GM23338 (cell line): ENCODE data around the gene ATCAY. TPM values are rescaled to one million over a fixed set of nuclear protein-coding genes. Genes with fewer than 3 reads are reported as not detected.

Experiments
- ATAC-seq: fragments of 200-7000 bp; cut with Tn5 transposase; 3 replicates; pipeline ENCODE4 v1.9.1; 2020
- DNase-seq: peaks from one replicate; pipeline ENCODE4 v3.0.0-alpha.2; 2015; ENCODE audit warnings: low spot score
- H2AFZ ChIP-seq: fragments of 200-600 bp; sonication (generic); 2 replicates; pipeline ENCODE4 v1.8.0; 2016; ENCODE audit warnings: antibody characterized with exemption, mild to moderate bottlenecking, moderate library complexity
- H3F3A ChIP-seq: fragments of 200-600 bp; sonication (generic); replicated peaks from 2 replicates; pipeline ENCODE4 v1.8.0; 2017; ENCODE audit warnings: antibody characterized with exemption, mixed run types, low read depth
- H3K27ac ChIP-seq: fragments of 200-600 bp; sonication (generic); 2 replicates; pipeline ENCODE4 v1.6.1; 2016; ENCODE audit warnings: low read depth
- H3K27me3 ChIP-seq: fragments of 200-600 bp; sonication (generic); 2 replicates; pipeline ENCODE4 v1.8.0; 2016; ENCODE audit warnings: mild to moderate bottlenecking, mixed run types, moderate library complexity; ENCODE audit not compliant: insufficient read depth
- H3K36me3 ChIP-seq: fragments of 200-600 bp; sonication (generic); 2 replicates; pipeline ENCODE4 v1.8.0; 2016; ENCODE audit warnings: mild to moderate bottlenecking; ENCODE audit not compliant: insufficient read depth
- H3K4me1 ChIP-seq: fragments of 200-600 bp; sonication (generic); 2 replicates; pipeline ENCODE4 v1.8.0; 2016; ENCODE audit warnings: mild to moderate bottlenecking, moderate library complexity; ENCODE audit not compliant: insufficient read depth
- H3K4me2 ChIP-seq: fragments of 200-600 bp; sonication (generic); 2 replicates; pipeline ENCODE4 v1.7.1; 2017; ENCODE audit warnings: mixed run types
- H3K4me3 ChIP-seq: fragments of 200-600 bp; sonication (generic); 2 replicates; pipeline ENCODE4 v1.6.1; 2016; ENCODE audit warnings: mixed run types
- H3K79me2 ChIP-seq: fragments of 200-600 bp; sonication (generic); replicated peaks from 2 replicates; pipeline ENCODE4 v1.8.0; 2017; ENCODE audit warnings: mild to moderate bottlenecking; ENCODE audit not compliant: insufficient read depth
- H3K9me2 ChIP-seq: fragments of 200-600 bp; sonication (generic); 2 replicates; pipeline ENCODE4 v1.8.0; 2017; ENCODE audit not compliant: insufficient read depth
- H4K20me1 ChIP-seq: fragments of 200-600 bp; sonication (generic); replicated peaks from 2 replicates; pipeline ENCODE4 v1.8.0; 2017; ENCODE audit warnings: mild to moderate bottlenecking; ENCODE audit not compliant: insufficient read depth
- H3K27ac Mint-ChIP-seq: 2 replicates; pipeline ENCODE4 v1.8.0; 2020; ENCODE audit warnings: inconsistent platforms, mild to moderate bottlenecking, moderate library complexity, mixed read lengths
- H3K27me3 Mint-ChIP-seq: 3 replicates; pipeline ENCODE4 v1.8.0; 2022; ENCODE audit warnings: low read depth, mild to moderate bottlenecking, moderate library complexity, mixed read lengths, inconsistent platforms; ENCODE audit not compliant: insufficient read depth, poor library complexity
- H3K36me3 Mint-ChIP-seq: 3 replicates; pipeline ENCODE4 v1.8.0; 2021; ENCODE audit warnings: low read depth, mild to moderate bottlenecking, inconsistent platforms, moderate library complexity, mixed read lengths
- H3K4me1 Mint-ChIP-seq: 3 replicates; pipeline ENCODE4 v1.8.0; 2020; ENCODE audit warnings: mild to moderate bottlenecking, inconsistent platforms, mixed read lengths
- H3K4me3 Mint-ChIP-seq: 3 replicates; pipeline ENCODE4 v1.8.0; 2021; ENCODE audit warnings: moderate library complexity, mild to moderate bottlenecking, inconsistent platforms, mixed read lengths
- H3K9me3 Mint-ChIP-seq: 3 replicates; pipeline ENCODE4 v1.8.0; 2020; ENCODE audit warnings: moderate library complexity, mild to moderate bottlenecking, inconsistent platforms, mixed read lengths
- CTCF ChIP-seq, 2 experiments: fragments of 200-600 bp in 1 of 2; sonication (generic) in 1 of 2; conservative IDR thresholded peaks; 2 replicates each; pipeline versions ENCODE4 v1.5.1 to v1.6.1; 2016 to 2017; ENCODE audit warnings: antibody characterized with exemption in 2 of 2, low read depth in 2 of 2, mild to moderate bottlenecking in 2 of 2, moderate library complexity in 1 of 2
- ETS1 ChIP-seq: IDR thresholded peaks from 2 replicates; pipeline ENCODE4 v1.6.1; 2016; ENCODE audit warnings: antibody characterized with exemption
- EZH2phosphoT487 ChIP-seq: fragments of 200-600 bp; sonication (generic); IDR thresholded peaks from one replicate; pipeline ENCODE4 v1.8.1; 2018; ENCODE audit warnings: antibody characterized with exemption; ENCODE audit not compliant: unreplicated experiment
- JUNB ChIP-seq: IDR thresholded peaks from one replicate; pipeline ENCODE4 v1.6.1; 2016; ENCODE audit warnings: antibody characterized with exemption; ENCODE audit not compliant: unreplicated experiment
- POLR2AphosphoS5 ChIP-seq: IDR thresholded peaks from 2 replicates; pipeline ENCODE4 v1.6.1; 2016; ENCODE audit warnings: antibody characterized with exemption, low read depth
- STAT1 ChIP-seq: IDR thresholded peaks from one replicate; pipeline ENCODE4 v1.6.1; 2016; ENCODE audit warnings: antibody characterized with exemption; ENCODE audit not compliant: unreplicated experiment
- ZNF114 ChIP-seq: fragments of 250-450 bp; sonication (Bioruptor Pico); IDR thresholded peaks from 2 replicates; pipeline ENCODE4 v1.5.0; 2020; ENCODE audit warnings: mild to moderate bottlenecking, moderate library complexity
- ZNF331 ChIP-seq: fragments of 250-450 bp; sonication (Bioruptor Pico); IDR thresholded peaks from 2 replicates; pipeline ENCODE4 v1.5.0; 2020; ENCODE audit warnings: low read depth, mild to moderate bottlenecking, moderate library complexity
- ZNF462 ChIP-seq: fragments of 250-450 bp; sonication (Bioruptor Pico); IDR thresholded peaks from 2 replicates; pipeline ENCODE4 v1.5.0; 2020; ENCODE audit warnings: mild to moderate bottlenecking, moderate library complexity
- polyA plus RNA-seq: library from polyadenylated mRNA; unstranded; fragments of >200 nt; fragmentation: Nextera tagmentation; extraction: Ambion mirVana; gene quantifications from 2 replicates; pipeline ENCODE4 v1.2.1, GENCODE V29; 2016
- total RNA-seq: library from RNA; depleted of rRNA; stranded (reverse); fragments of >200 nt; shearing (Covaris generic); gene quantifications from 2 replicates; pipeline ENCODE4 v1.2.3, GENCODE V29; 2014

ATCAY gene
- total and polyA plus RNA-seq, 2 experiments from 2014 or later: 16.9 to 45.7 TPM

GRCh38 chr19:3897936-3898335 lies 17.5 kb downstream of the ATCAY start:
- Histone ChIP-seq H3K4me1 (no peaks in the 10 kb centered on the region), H3K4me2 (no peak overlapping the region), H3K27me3 (no peaks in the 10 kb centered on the region), H3K36me3 (peaks cover 11% of the 10 kb centered on the region), H3K4me3 (no peak overlapping the region), H3K27ac (no peak overlapping the region), H3K9me2 (no peaks in the 10 kb centered on the region), H4K20me1 (no peaks in the 10 kb centered on the region; the same call in 1 of the 2 replicates), H2AFZ (no peak overlapping the region), H3F3A (no peaks in the 10 kb centered on the region), H3K79me2 (no peaks in the 10 kb centered on the region)
- no peak overlapping the region for H3K4me3 Mint-ChIP-seq
- H3K27me3 Mint-ChIP-seq: peaks cover 4% of the 10 kb centered on the region
- H3K4me1 Mint-ChIP-seq: no peaks in the 10 kb centered on the region
- H3K36me3 Mint-ChIP-seq: peaks cover 20% of the 10 kb centered on the region
- DNase-seq (no peak), ATAC-seq (no peak)
- TF ChIP-seq JUNB (no peak), ZNF331 (CRISPR knock-in tag) (no peak), EZH2phosphoT487 (no peak), ETS1 (no peak), ZNF114 (CRISPR knock-in tag) (no peak), CTCF (conservative IDR thresholded peaks at IDR 0.05; ENCODE audit: low read depth in 2 of 2) (no peak), POLR2AphosphoS5 (no peak), STAT1 (no peak), ZNF462 (CRISPR knock-in tag) (no peak)
- peaks cover 9% of the 10 kb centered on the region for H3K9me3 Mint-ChIP-seq
- no peak overlapping the region for H3K27ac Mint-ChIP-seq
